Measurements from ENCODE around the gene RASSF5. TPM values are rescaled to one million over a fixed set of nuclear protein-coding genes. Genes with fewer than 3 reads are reported as not detected.

The RASSF5 gene
- total and polyA plus RNA-seq, 2 of the 13 experiments (the other 11 are each of a cell fraction or from before 2014, with no cell fraction given): 0.18 to 0.40 TPM

DNA sequence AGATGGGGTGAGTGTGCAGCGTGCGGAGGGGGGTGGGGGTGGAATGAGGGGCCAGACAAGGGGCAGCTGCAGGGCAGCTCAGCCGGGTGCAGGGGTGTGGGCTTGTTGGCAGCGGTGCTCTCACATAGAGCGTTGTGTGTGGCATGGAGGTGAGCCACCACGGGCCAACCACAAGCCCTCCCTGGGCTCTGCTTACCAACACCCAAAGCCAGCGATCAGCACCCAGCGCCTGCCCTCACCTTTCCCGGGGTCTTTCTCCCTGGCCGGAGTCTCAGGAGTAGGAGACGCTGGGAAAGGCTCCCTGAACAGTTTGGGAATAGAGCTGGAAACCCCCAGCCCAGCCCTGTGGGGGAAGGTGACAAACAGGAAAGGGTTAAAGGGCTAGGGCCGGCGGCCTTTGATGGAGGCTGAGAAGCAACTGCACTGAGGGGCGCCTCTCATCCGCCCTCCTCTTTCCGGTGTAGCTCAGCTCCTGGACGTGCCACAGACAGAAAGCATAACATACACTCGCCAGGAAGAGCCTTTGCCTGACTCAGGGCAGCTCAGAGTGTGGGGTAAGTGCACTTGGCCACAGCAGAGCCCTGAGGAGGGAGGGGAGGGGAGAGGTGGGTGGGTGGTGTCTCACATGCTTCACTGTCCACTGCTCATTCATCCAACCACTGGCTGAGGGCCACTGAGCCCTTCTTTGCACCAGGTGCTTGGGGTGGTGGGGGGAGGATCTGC, 36.5 kb upstream of the RASSF5 start (continued):
- no peak for TF ChIP-seq NONO (IDR thresholded peaks at IDR 0.05)
- TF ChIP-seq NONO (CRISPR knock-in tag; conservative IDR thresholded peaks at IDR 0.05): no peak
- no peak for TF ChIP-seq HOXA7 (CRISPR knock-in tag; IDR thresholded peaks at IDR 0.05)
- TF ChIP-seq SMAD1 (CRISPR knock-in tag; IDR thresholded peaks at IDR 0.05; ENCODE audit: borderline replicate concordance, low read depth): no peak
- 0 out of 2 replicates have a peak, but pooled peaks have one; percentile 22 for TF ChIP-seq ZNF12 (CRISPR knock-in tag; IDR thresholded peaks at IDR 0.05)
- TF ChIP-seq ZFY (CRISPR knock-in tag; IDR thresholded peaks at IDR 0.05): peak; percentile 44
- TF ChIP-seq POLR2G (IDR thresholded peaks at IDR 0.05; ENCODE audit: low read depth, low read length): 0 out of 2 replicates have a peak, but pooled peaks have one; percentile 29
- TF ChIP-seq ZNF709 (CRISPR knock-in tag; IDR thresholded peaks at IDR 0.05): no peak
- TF ChIP-seq, protein P1, sequence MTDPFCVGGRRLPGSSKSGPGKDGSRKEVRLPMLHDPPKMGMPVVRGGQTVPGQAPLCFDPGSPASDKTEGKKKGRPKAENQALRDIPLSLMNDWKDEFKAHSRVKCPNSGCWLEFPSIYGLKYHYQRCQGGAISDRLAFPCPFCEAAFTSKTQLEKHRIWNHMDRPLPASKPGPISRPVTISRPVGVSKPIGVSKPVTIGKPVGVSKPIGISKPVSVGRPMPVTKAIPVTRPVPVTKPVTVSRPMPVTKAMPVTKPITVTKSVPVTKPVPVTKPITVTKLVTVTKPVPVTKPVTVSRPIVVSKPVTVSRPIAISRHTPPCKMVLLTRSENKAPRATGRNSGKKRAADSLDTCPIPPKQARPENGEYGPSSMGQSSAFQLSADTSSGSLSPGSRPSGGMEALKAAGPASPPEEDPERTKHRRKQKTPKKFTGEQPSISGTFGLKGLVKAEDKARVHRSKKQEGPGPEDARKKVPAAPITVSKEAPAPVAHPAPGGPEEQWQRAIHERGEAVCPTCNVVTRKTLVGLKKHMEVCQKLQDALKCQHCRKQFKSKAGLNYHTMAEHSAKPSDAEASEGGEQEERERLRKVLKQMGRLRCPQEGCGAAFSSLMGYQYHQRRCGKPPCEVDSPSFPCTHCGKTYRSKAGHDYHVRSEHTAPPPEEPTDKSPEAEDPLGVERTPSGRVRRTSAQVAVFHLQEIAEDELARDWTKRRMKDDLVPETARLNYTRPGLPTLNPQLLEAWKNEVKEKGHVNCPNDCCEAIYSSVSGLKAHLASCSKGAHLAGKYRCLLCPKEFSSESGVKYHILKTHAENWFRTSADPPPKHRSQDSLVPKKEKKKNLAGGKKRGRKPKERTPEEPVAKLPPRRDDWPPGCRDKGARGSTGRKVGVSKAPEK (CRISPR knock-in tag; IDR thresholded peaks at IDR 0.05; ENCODE audit: borderline replicate concordance): 0 out of 2 replicates have a peak, but pooled peaks have one; percentile 2
- TF ChIP-seq ZNF501 (CRISPR knock-in tag; IDR thresholded peaks at IDR 0.05): no peak
- TF ChIP-seq ZBTB46 (CRISPR knock-in tag; IDR thresholded peaks at IDR 0.05; ENCODE audit: borderline replicate concordance): no peak
- no peak for TF ChIP-seq SYNCRIP (IDR thresholded peaks at IDR 0.05; ENCODE audit: insufficient read depth, low read depth, low read length)
- TF ChIP-seq ZNF792 (CRISPR knock-in tag; IDR thresholded peaks at IDR 0.05): no peak
- TF ChIP-seq NR2F2 (IDR thresholded peaks at IDR 0.05; ENCODE audit: borderline replicate concordance, low read depth): no peak
- TF ChIP-seq HMGXB3 (CRISPR knock-in tag; IDR thresholded peaks at IDR 0.05; ENCODE audit: borderline replicate concordance): no peak
- no peak for TF ChIP-seq PAX8 (CRISPR knock-in tag; IDR thresholded peaks at IDR 0.05; ENCODE audit: borderline replicate concordance)
- no peak for TF ChIP-seq HES4 (CRISPR knock-in tag; IDR thresholded peaks at IDR 0.05; ENCODE audit: borderline replicate concordance)
- TF ChIP-seq ZNF530 (CRISPR knock-in tag; IDR thresholded peaks at IDR 0.05; ENCODE audit: low read depth): no peak
- peak; percentile 61 for TF ChIP-seq GABPB1 (CRISPR knock-in tag; IDR thresholded peaks at IDR 0.05)
- TF ChIP-seq RFX1 (IDR thresholded peaks at IDR 0.05): no peak
